HepG2 (cell line): ENCODE data around the gene APBB2. TPM values are rescaled to one million over a fixed set of nuclear protein-coding genes. Genes with fewer than 3 reads are reported as not detected.

Experiments
- ATAC-seq: fragments of 200-7000 bp; cut with Tn5 transposase; 3 replicates; pipeline ENCODE4 v1.9.1; 2020; ENCODE audit warnings: mild to moderate bottlenecking, moderate library complexity
- BruUV-seq: library from RNA; stranded (reverse); fragments of 400-500 nt; replicated peaks from 2 replicates; lab custom pipeline; 2021; lab: Mats Ljungman, UMichigan
- CTCF ChIA-PET: fragments of 300-600 bp; formaldehyde crosslinking; extraction: SDS; loops from one replicate; lab custom pipeline; 2021; ENCODE audit warnings: low total read pairs, inconsistent platforms, low intra/inter-chr PET ratio; lab: Yijun Ruan, JAX
- POLR2A ChIA-PET: fragments of 350-600 bp; sonication (Branson Sonifier 250); formaldehyde crosslinking; loops from one replicate; lab custom pipeline; 2020; ENCODE audit warnings: antibody characterized with exemption, inconsistent platforms; lab: Yijun Ruan, JAX
- DNase-seq: peaks from one replicate; pipeline ENCODE4 v3.0.0-alpha.2; 2015; ENCODE audit warnings: low spot score
- FAIRE-seq: peaks from 3 replicates; lab custom pipeline; 2011; peaks lifted over from hg19 to GRCh38; lab: Jason Lieb, UNC
- H2AFZ ChIP-seq: one replicate; pipeline ENCODE4 v1.6.1; 2011; ENCODE audit warnings: low read length, inconsistent platforms
- H3K27ac ChIP-seq: fragments of 300-600 bp; 3 replicates; pipeline ENCODE4 v1.8.0; 2011; ENCODE audit warnings: mixed run types, mild to moderate bottlenecking, mixed read lengths, low read length, inconsistent platforms; ENCODE audit not compliant: insufficient read depth; ENCODE audit errors: extremely low read length
- H3K27me3 ChIP-seq, 2 experiments: fragments of 200-600 bp in 1 of 2; 2 replicates in 1 of 2; 3 replicates in 1 of 2; pipeline versions ENCODE4 v1.6.0 to v1.8.0; 2011; ENCODE audit warnings: low read length in 2 of 2, mild to moderate bottlenecking in 2 of 2, moderate library complexity in 2 of 2, inconsistent platforms in 1 of 2; ENCODE audit not compliant: insufficient read depth in 2 of 2, control insufficient read depth in 1 of 2
- H3K36me3 ChIP-seq, 2 experiments: fragments of 200-600 bp in 1 of 2; replicated peaks in 1 of 2; 2 replicates in 1 of 2; 3 replicates in 1 of 2; pipeline versions ENCODE4 v1.5.1 to v1.8.0; 2011; ENCODE audit warnings: low read length in 2 of 2, inconsistent platforms in 1 of 2; ENCODE audit not compliant: insufficient read depth in 2 of 2, control insufficient read depth in 1 of 2
- H3K4me1 ChIP-seq: 2 replicates; pipeline ENCODE4 v1.5.1; 2012; ENCODE audit warnings: low read length, inconsistent platforms; ENCODE audit not compliant: insufficient read depth
- H3K4me2 ChIP-seq: 2 replicates; pipeline ENCODE4 v1.6.0; 2011; ENCODE audit warnings: low read depth, low read length, inconsistent platforms
- H3K4me3 ChIP-seq, 3 experiments: fragments of 200-600 bp in 1 of 3; sonication (generic), shearing (Covaris generic) in 1 of 3; replicated peaks in 1 of 3; 2 replicates each; pipeline ENCODE4 v1.5.1; 2011 to 2016; ENCODE audit warnings: low read length in 3 of 3, inconsistent platforms in 2 of 3, low read depth in 2 of 3, mild to moderate bottlenecking in 2 of 3, control low read depth in 1 of 3, mixed read lengths in 1 of 3; ENCODE audit not compliant: insufficient read depth in 1 of 3
- H3K79me2 ChIP-seq: one replicate; pipeline ENCODE4 v1.6.1; 2011; ENCODE audit warnings: low read length, inconsistent platforms; ENCODE audit not compliant: insufficient read depth
- H3K9ac ChIP-seq: 2 replicates; pipeline ENCODE4 v1.6.0; 2011; ENCODE audit warnings: mild to moderate bottlenecking, low read depth, low read length, inconsistent platforms; ENCODE audit not compliant: insufficient read depth
- H3K9me3 ChIP-seq: 2 replicates; pipeline ENCODE4 v1.5.1; 2012; ENCODE audit warnings: mild to moderate bottlenecking, low read length
- H4K20me1 ChIP-seq: 2 replicates; pipeline ENCODE4 v1.6.0; 2011; ENCODE audit warnings: inconsistent platforms, mild to moderate bottlenecking, low read length, moderate library complexity; ENCODE audit not compliant: insufficient read depth
- BRCA1 ChIP-seq: sonication (generic); formaldehyde crosslinking; IDR thresholded peaks from 2 replicates; pipeline ENCODE4 v1.4.0; 2020; ENCODE audit warnings: missing genetic modification reagents
- SALL1 ChIP-seq: sonication (generic); formaldehyde crosslinking; IDR thresholded peaks from 2 replicates; pipeline ENCODE4 v1.8.0; 2022; ENCODE audit warnings: mild to moderate bottlenecking, missing genetic modification reagents
- SMYD3 ChIP-seq: sonication (generic); formaldehyde crosslinking; IDR thresholded peaks from 2 replicates; pipeline ENCODE4 v1.8.1; 2023; ENCODE audit warnings: mild to moderate bottlenecking, missing genetic modification reagents
- ZNF142 ChIP-seq: sonication (generic); formaldehyde crosslinking; IDR thresholded peaks from 2 replicates; pipeline ENCODE4 v1.4.0; 2020; ENCODE audit warnings: missing genetic modification reagents
- WGBS: methylation state at CpG from one replicate; pipeline ENCODE4 v1.1.6; 2017; ENCODE audit warnings: low lambda C conversion rate; 5-methylcytosine and 5-hydroxymethylcytosine counted together
- in situ Hi-C: cut with HindIII; loops from 2 replicates; pipeline ENCODE4 v1.10.0; 2017; ENCODE audit warnings: low pct_unique_long_range_greater_than_20kb; ENCODE audit not compliant: extremely low pct_ligation_motif_present
- intact Hi-C: fragments of 100-400 bp; cut with micrococcal nuclease; formaldehyde crosslinking; loops from one replicate; pipeline ENCODE4 v1.10.0; 2022; ENCODE audit not compliant: unreplicated experiment
- polyA plus RNA-seq, 8 experiments: library from polyadenylated mRNA; depleted of rRNA in 3 of 8; stranded (reverse) in 7 of 8; unstranded in 1 of 8; fragments of >200 nt; fragmentation: Illumina TruSeq in 4 of 8; extraction: Trizol in 4 of 8; gene quantifications; 2 replicates each; pipeline versions ENCODE4 v1.2.1 to v1.2.3, GENCODE V29; 2011 to 2016; ENCODE audit warnings: low read depth in 4 of 8, missing spikeins in 1 of 8, mixed read lengths in 1 of 8; ENCODE audit not compliant: insufficient read depth in 1 of 8
- total RNA-seq, 5 experiments: library from RNA; depleted of rRNA; stranded (reverse); fragments of >200 nt; fragmentation: Illumina TruSeq; extraction: Trizol; gene quantifications; 2 replicates each; pipeline ENCODE4 v1.2.3, GENCODE V29; 2016; ENCODE audit warnings: low read depth in 1 of 5

Gene APBB2
- total and polyA plus RNA-seq, 2 of the 13 experiments (the other 11 are each of a cell fraction or from before 2014, with no cell fraction given), result 11.7 to 17.0 TPM

GRCh38 chr4:41192136-41192535 is 22.2 kb downstream of the APBB2 start:
- ATAC-seq (no peak), DNase-seq (no peak), FAIRE-seq (no peak)
- in situ Hi-C loops, result no loop called here
- Histone ChIP-seq H3K4me1 (peaks cover 31% of the 10 kb centered on the region), H3K9ac (no peak overlapping the region), H3K27ac (no peak overlapping the region), H3K36me3 (no peaks in the 10 kb centered on the region), H3K79me2 (peaks cover 55% of the 10 kb centered on the region), H3K4me2 (no peak overlapping the region), H3K27me3 (no peaks in the 10 kb centered on the region), H4K20me1 (no peaks in the 10 kb centered on the region), H2AFZ (no peak overlapping the region), H3K4me3 (no peak overlapping the region), H3K9me3 (no peaks in the 10 kb centered on the region)
- ChIA-PET CTCF (no interaction called here), POLR2A (interaction anchor here (1.5 kb wide), 1 partner anchor 16 kb away, joined by 3 read pairs; no protein-coding TSS in a partner anchor)
- WGBS, result 96% methylated on average over 3 of the region's 3 CpGs
- TF ChIP-seq ZNF142 (no peak), SMYD3 (no peak), BRCA1 (no peak), SALL1 (no peak)
- no TSS peak for BruUV-seq
- intact Hi-C loops, result no loop called here
